ENCODE results near the gene STPG1.

STPG1 gene

GRCh38 chr1:24393892-24394291 lies 19.7 kb downstream of the STPG1 start:
- no peak for DNase-seq (ENCODE audit: low read depth in 2 of 3, low spot score in 2 of 3)

GRCh38 chr1:24392982-24393650 lies 20.5 kb downstream of the STPG1 start:
- DNase-seq (ENCODE audit: low read depth in 2 of 3, low spot score in 2 of 3), result no peak

GRCh38 chr1:24392604-24392946 lies 21.0 kb downstream of the STPG1 start:
- DNase-seq (ENCODE audit: low read depth in 2 of 3, low spot score in 2 of 3), result no peak

- no peak for DNase-seq (ENCODE audit: low read depth in 2 of 3, low spot score in 2 of 3)
Observed at GRCh38 chr1:24391882-24392603, 21.5 kb downstream of the STPG1 start.

- DNase-seq (ENCODE audit: low read depth in 2 of 3, low spot score in 2 of 3), result peak in 1 of 3 experiments; percentile 39
Observed at GRCh38 chr1:24390924-24391782, 22.4 kb downstream of the STPG1 start.

- no peak for DNase-seq (ENCODE audit: low read depth in 2 of 3, low spot score in 2 of 3)
Observed at GRCh38 chr1:24389231-24389678, 24.3 kb downstream of the STPG1 start.

- DNase-seq (ENCODE audit: low read depth in 2 of 3, low spot score in 2 of 3), result no peak
Observed at GRCh38 chr1:24388331-24388885, 25.2 kb downstream of the STPG1 start.

- DNase-seq (ENCODE audit: low read depth in 2 of 3, low spot score in 2 of 3), result no peak
Observed at GRCh38 chr1:24387636-24388175, 25.9 kb downstream of the STPG1 start.

- no peak for DNase-seq (ENCODE audit: low read depth in 2 of 3, low spot score in 2 of 3)
Observed at GRCh38 chr1:24386931-24387330, 26.7 kb downstream of the STPG1 start.

GRCh38 chr1:24386241-24386640 lies 27.3 kb downstream of the STPG1 start:
- DNase-seq (ENCODE audit: low read depth in 2 of 3, low spot score in 2 of 3), result no peak

GRCh38 chr1:24385160-24385940 lies 28.2 kb downstream of the STPG1 start:
- DNase-seq (ENCODE audit: low read depth in 2 of 3, low spot score in 2 of 3), result no peak

- no peak for DNase-seq (ENCODE audit: low read depth in 2 of 3, low spot score in 2 of 3)
Observed at GRCh38 chr1:24384251-24385090, 29.1 kb downstream of the STPG1 start.

- no peak for DNase-seq (ENCODE audit: low read depth in 2 of 3, low spot score in 2 of 3)
Observed at GRCh38 chr1:24383381-24383940, 30.1 kb downstream of the STPG1 start.

- DNase-seq (ENCODE audit: low read depth in 2 of 3, low spot score in 2 of 3), result no peak
Observed at GRCh38 chr1:24382165-24382577, 31.4 kb downstream of the STPG1 start.

- no peak for DNase-seq (ENCODE audit: low read depth in 2 of 3, low spot score in 2 of 3)
Observed at GRCh38 chr1:24381256-24381655, 32.3 kb downstream of the STPG1 start.

- DNase-seq (ENCODE audit: low read depth in 2 of 3, low spot score in 2 of 3), result no peak
Observed at GRCh38 chr1:24380508-24380907, 33.1 kb downstream of the STPG1 start.

- DNase-seq (ENCODE audit: low read depth in 2 of 3, low spot score in 2 of 3), result no peak
Observed at GRCh38 chr1:24379733-24380315, 33.8 kb downstream of the STPG1 start.

GRCh38 chr1:24374891-24375786 lies 38.4 kb downstream of the STPG1 start:
- no peak for DNase-seq (ENCODE audit: low read depth in 2 of 3, low spot score in 2 of 3)
